Measurements from ENCODE around the gene CPSF6.
"Not testable (repeated sequence)": the region's sequence is repeated elsewhere in the genome, so short reads cannot be mapped to it uniquely, and the experiment has no call there.

DNA sequence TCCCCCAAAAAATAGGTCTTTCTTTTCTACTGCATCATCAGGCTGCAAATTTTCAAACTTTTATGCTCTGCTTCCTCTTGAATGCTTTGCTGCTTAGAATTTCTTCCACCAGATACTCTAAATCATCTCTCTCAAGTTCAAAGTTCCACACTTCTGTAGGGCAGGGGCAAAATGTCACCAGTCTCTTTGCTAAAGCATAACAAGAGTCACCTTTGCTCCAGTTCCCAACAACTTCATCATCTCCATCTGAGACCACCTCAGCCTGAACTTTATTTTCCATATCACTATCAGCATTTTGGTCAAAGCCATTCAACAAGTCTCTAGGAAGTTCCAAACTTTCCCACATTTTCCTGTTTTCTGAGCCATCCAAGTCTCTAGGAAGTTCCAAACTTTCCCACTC, 77.4 kb downstream of the CPSF6 start:
- TF ChIP-seq CTCF (IDR thresholded peaks at IDR 0.05; ENCODE audit: low read depth, low read length); EZH2phosphoT487 (IDR thresholded peaks at IDR 0.05; ENCODE audit: low read depth): not testable (repeated sequence)
